ENCODE data around the gene ABCA2.

Gene ABCA2

DNA sequence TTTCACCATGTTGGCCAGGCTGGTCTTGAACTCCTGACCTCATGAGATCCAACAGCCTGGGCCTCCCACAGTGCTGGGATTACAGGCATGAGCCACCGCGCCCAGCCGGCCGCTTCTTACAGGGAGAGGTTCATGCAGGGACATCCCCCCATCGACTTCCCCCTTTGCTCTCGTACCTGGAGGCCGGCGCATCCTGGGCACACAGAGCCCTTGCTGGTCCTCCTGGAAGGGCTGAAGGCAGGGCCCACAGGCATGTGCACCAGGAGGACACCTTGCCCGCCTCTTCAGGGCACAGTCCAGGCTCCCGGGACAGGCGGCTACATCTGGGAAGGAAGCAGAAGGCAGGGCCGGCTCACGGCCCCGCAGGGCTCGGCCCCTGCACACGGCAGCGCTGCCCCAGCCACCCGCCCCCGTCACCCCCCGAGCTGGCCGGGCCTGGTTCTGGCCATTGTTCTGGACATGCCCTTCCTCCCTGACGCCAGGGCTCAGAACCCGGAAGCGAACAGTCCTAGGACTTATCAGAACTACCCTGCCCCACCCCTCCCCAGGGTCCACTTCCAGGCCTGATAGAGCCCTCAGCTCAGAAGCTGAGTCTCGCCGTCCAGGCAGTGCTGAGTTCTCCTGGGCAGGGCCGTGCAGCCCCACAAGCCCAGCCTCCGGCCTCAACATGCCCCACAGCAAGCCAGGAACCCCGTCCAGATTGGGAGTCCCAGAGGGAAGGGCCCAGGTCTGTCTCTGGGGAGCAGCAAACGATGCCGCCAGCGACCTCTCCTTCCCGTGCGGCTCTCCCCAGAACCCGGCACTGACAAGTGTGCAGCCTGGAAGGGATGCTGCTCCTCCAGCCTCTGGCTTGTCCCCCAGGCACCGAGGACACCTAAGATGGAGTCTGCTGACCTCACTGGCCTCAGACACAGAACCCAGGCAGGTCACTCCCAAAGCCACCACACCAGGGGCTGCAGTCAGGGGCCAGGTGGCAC is 15.0 kb upstream of the ABCA2 start:
- no peak overlapping the region for H3K4me3 ChIP-seq (ENCODE audit: low read depth, low read length)
- ChIA-PET POLR2A (no interaction called here), CTCF (interaction anchor here (0.6 to 4.4 kb wide), 8 partner anchors 8 to 24 kb away, joined by 3 to 36 read pairs (median 6); partner anchors contain the start of genes ABCA2 and FUT7)
- TF ChIP-seq, protein P1, sequence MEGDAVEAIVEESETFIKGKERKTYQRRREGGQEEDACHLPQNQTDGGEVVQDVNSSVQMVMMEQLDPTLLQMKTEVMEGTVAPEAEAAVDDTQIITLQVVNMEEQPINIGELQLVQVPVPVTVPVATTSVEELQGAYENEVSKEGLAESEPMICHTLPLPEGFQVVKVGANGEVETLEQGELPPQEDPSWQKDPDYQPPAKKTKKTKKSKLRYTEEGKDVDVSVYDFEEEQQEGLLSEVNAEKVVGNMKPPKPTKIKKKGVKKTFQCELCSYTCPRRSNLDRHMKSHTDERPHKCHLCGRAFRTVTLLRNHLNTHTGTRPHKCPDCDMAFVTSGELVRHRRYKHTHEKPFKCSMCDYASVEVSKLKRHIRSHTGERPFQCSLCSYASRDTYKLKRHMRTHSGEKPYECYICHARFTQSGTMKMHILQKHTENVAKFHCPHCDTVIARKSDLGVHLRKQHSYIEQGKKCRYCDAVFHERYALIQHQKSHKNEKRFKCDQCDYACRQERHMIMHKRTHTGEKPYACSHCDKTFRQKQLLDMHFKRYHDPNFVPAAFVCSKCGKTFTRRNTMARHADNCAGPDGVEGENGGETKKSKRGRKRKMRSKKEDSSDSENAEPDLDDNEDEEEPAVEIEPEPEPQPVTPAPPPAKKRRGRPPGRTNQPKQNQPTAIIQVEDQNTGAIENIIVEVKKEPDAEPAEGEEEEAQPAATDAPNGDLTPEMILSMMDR (IDR thresholded peaks at IDR 0.05; ENCODE audit: insufficient read depth, low read length, missing control alignments), result no peak
- DNase-seq (ENCODE audit: low read depth, low spot score), result no peak

DNA sequence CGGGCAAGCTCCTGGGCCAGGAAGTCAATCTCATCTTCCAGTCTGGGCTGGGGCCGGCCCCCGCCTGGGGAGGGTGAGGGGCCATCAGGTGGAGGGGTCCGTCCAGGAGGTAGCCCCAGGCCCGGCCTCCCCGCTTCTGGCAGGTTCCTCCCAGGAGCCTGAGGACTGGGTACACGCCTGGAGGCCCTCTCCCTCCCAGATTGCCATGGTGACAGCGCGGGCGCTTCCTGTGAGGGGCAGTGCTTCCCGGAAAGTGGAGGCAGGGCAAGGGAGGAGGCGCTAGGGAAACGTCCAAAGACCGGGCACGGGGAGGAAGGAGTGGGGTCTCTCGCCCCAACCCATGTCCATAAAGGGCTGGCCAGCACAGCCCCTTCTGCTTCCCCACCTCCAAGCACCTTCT is 13.1 kb upstream of the ABCA2 start:
- POLR2A ChIA-PET, result no interaction called here
- TF ChIP-seq, protein P1 (IDR thresholded peaks at IDR 0.05; ENCODE audit: insufficient read depth, low read length, missing control alignments), result no peak
- CTCF ChIA-PET, result interaction anchor here (0.8 to 4.4 kb wide), 3 partner anchors 10 to 23 kb away, joined by 3 to 26 read pairs (median 5); partner anchors contain the start of gene FUT7
- no peak for DNase-seq (ENCODE audit: low read depth, low spot score)
- H3K4me3 ChIP-seq (ENCODE audit: low read depth, low read length), result no peak overlapping the region

GRCh38 chr9:137040568-137040967 is 12.5 kb upstream of the ABCA2 start:
- no peak overlapping the region for H3K4me3 ChIP-seq (ENCODE audit: low read depth, low read length)
- TF ChIP-seq, protein P1 (IDR thresholded peaks at IDR 0.05; ENCODE audit: insufficient read depth, low read length, missing control alignments), result no peak
- ChIA-PET POLR2A (no interaction called here), CTCF (interaction anchor here (0.8 to 4.4 kb wide), 3 partner anchors 9 to 23 kb away, joined by 3 to 26 read pairs (median 5); partner anchors contain the start of gene FUT7)
- no peak for DNase-seq (ENCODE audit: low read depth, low spot score)

DNA sequence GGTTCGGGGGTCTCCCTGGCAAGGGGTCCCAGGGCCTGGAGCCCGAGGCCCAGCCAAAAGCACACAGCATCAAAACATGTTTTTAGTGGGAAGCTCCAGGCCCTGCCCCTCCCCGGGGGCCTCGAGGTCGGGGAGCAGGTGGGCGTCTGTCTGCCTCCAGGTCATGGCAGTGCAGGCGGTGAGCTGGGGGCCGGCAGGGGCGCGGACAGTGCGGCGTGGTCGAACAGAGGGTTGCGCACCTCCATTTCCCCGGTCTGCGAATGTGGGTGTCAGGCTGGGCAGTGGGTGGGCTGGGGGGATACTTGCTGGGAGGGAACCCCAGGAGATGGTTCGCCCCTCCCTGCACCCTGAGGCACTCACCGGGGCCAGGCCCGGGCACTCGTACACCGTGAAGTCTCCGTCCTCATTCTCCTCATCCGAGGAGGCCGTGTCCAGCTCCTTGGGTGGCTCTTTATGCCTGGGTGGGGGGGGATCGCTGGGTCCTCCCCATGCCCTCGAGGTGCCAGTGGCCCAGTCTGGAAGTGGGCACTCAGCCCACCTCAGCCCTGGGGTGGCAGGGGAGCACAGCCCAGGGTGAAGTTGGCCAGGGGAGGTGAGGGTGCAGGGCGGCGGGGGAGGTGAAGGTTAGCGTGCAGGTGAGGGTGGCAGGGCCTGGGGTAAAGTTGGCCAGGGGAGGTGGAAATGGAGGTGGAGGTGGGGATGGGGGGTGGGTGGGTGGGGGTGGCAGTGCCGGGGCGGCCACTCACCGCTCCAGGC is 11.8 kb upstream of the ABCA2 start:
- ChIA-PET POLR2A (no interaction called here), CTCF (interaction anchor here (1.3 to 6.6 kb wide), 3 partner anchors 10 to 252 kb away, joined by 3 to 101 read pairs (median 26); partner anchors contain the start of gene TMEM141)
- no peak for DNase-seq (ENCODE audit: low read depth, low spot score)
- H3K4me3 ChIP-seq (ENCODE audit: low read depth, low read length), result no peak overlapping the region
- TF ChIP-seq, protein P1 (IDR thresholded peaks at IDR 0.05; ENCODE audit: insufficient read depth, low read length, missing control alignments), result no peak

DNA sequence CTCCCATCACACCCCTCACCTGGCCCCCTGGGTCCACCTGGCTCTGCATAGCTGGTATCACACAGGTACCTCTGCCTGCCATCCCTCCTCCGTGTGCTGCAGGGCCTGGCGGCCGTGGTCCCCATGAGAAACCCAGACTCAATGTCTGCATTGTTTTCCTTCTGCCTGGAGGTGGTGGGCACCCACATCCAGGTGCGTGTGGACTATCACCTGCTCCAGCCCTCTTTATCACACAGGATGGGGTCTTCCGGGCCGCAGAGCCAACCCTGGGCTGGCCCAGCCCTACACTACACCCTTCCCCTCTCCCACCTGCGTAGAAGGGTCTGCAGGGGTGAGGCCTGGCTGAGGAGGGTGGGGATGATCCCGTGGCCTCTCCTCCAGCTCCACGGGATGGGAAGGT is 10.9 kb upstream of the ABCA2 start:
- TF ChIP-seq, protein P1 (IDR thresholded peaks at IDR 0.05; ENCODE audit: insufficient read depth, low read length, missing control alignments), result no peak
- CTCF ChIA-PET, result interaction anchor here (1.3 to 6.6 kb wide), 6 partner anchors 8 to 251 kb away, joined by 3 to 148 read pairs (median 68); partner anchors contain the start of genes C8G, FBXW5, NPDC1 and TMEM141

More for the DNA sequence above, 10.9 kb upstream of the ABCA2 start:
- POLR2A ChIA-PET, result no interaction called here
- no peak for DNase-seq (ENCODE audit: low read depth, low spot score)
- no peak overlapping the region for H3K4me3 ChIP-seq (ENCODE audit: low read depth, low read length)
